Kasumi-1 (cell line): ENCODE measurements around the gene TMEM231.
"Not testable (repeated sequence)": the region's sequence is repeated elsewhere in the genome, so short reads cannot be mapped to it uniquely, and the experiment has no call there.

ENCODE experiments used
- DNase-seq, 2 experiments: peaks; one replicate each; lab custom pipeline; 2025; lab: John Stamatoyannopoulos, UW

Gene TMEM231

GRCh38 chr16:75566758-75567255 lies 10.8 kb upstream of the TMEM231 start:
- DNase-seq, result peak; percentile 4 to 26

- peak; percentile 81 to 88 for DNase-seq
These were observed 10.1 kb upstream of the TMEM231 start, which contains the start of gene GABARAPL2 for GRCh38 chr16:75566040-75566757. TSS of gene GABARAPL2 (plus strand) at chr16:75566379. CDS start at chr16:75566487, 108 bp downstream.

- DNase-seq, result no peak
These were observed 9.6 kb upstream of the TMEM231 start for GRCh38 chr16:75565640-75566039.

- no peak for DNase-seq
These were observed 3.7 kb upstream of the TMEM231 start for GRCh38 chr16:75559564-75560372.

- no peak for DNase-seq
These were observed 2.9 kb upstream of the TMEM231 start for GRCh38 chr16:75558846-75559401.

- DNase-seq, result no peak
These were observed 439 bp upstream of the TMEM231 start for GRCh38 chr16:75556431-75556950.

GRCh38 chr16:75555213-75555706 lies 792 bp downstream of the TMEM231 start:
- DNase-seq, result peak; percentile 48 to 59

- no peak for DNase-seq
These were observed 3.1 kb downstream of the TMEM231 start for GRCh38 chr16:75552951-75553350.

- peak; percentile 65 to 74 for DNase-seq
These were observed 5.8 kb downstream of the TMEM231 start for GRCh38 chr16:75550211-75550662.

- not testable (repeated sequence) for DNase-seq
These were observed 7.6 kb downstream of the TMEM231 start for GRCh38 chr16:75548456-75548855.

GRCh38 chr16:75546293-75546692 lies 9.8 kb downstream of the TMEM231 start:
- DNase-seq, result no peak

- not testable (repeated sequence) for DNase-seq
These were observed 10.2 kb downstream of the TMEM231 start for GRCh38 chr16:75545879-75546278.

GRCh38 chr16:75542462-75542861 lies 13.6 kb downstream of the TMEM231 start:
- not testable (repeated sequence) for DNase-seq

- DNase-seq, result no peak
These were observed 14.8 kb downstream of the TMEM231 start for GRCh38 chr16:75541236-75541635.

GRCh38 chr16:75538882-75539565 lies 17.0 kb downstream of the TMEM231 start:
- not testable (repeated sequence) for DNase-seq

- DNase-seq, result no peak
These were observed 18.3 kb downstream of the TMEM231 start for GRCh38 chr16:75537776-75538175.

- no peak for DNase-seq
These were observed 20.2 kb downstream of the TMEM231 start, which contains the start of gene CHST5 for GRCh38 chr16:75535901-75536300. TSS of gene CHST5 (minus strand) at chr16:75536108. CDS start at chr16:75530384, 5,724 bp downstream.

- DNase-seq, result no peak
These were observed 20.7 kb downstream of the TMEM231 start for GRCh38 chr16:75535211-75535843.

- DNase-seq, result no peak
These were observed 21.4 kb downstream of the TMEM231 start for GRCh38 chr16:75534560-75535205.

GRCh38 chr16:75532791-75533190 lies 23.3 kb downstream of the TMEM231 start:
- DNase-seq, result no peak
